ENCODE data around the gene TMEM209. TPM values are rescaled to one million over a fixed set of nuclear protein-coding genes. Genes with fewer than 3 reads are reported as not detected.

The TMEM209 gene
- total RNA-seq, 1 experiment from 2014 or later = 30.8 TPM

GRCh38 chr7:130154131-130154500, 51.1 kb downstream of the TMEM209 start:
- no peaks in the 10 kb centered on the region; the same call in 1 of the 2 replicates for H4K20me1 ChIP-seq (ENCODE audit: insufficient read depth)
- no peaks in the 10 kb centered on the region for H3K79me2 ChIP-seq (ENCODE audit: low read depth)
- TF ChIP-seq CTCF (conservative IDR thresholded peaks at IDR 0.05) = no peak
- no peak for TF ChIP-seq EZH2 (IDR thresholded peaks at IDR 0.05; ENCODE audit: low read depth)
- no peaks in the 10 kb centered on the region for H3K27me3 ChIP-seq (ENCODE audit: insufficient read depth, low read depth)
- no peak overlapping the region for H3K4me3 ChIP-seq
- H2AFZ ChIP-seq = no peak overlapping the region
- no peaks in the 10 kb centered on the region for H3K4me1 ChIP-seq (replicated peaks; ENCODE audit: insufficient read depth)
- BruUV-seq (replicated peaks) = no TSS peak
- DNase-seq = peak in 1 of 2 experiments; percentile 57
- ChIA-PET CTCF (interaction anchor here (0.6 kb wide), 1 partner anchor 106 kb away, joined by 3 read pairs; no protein-coding TSS in a partner anchor), POLR2A (ENCODE audit: unreplicated experiment) (interaction anchor here (0.6 kb wide), 1 partner anchor 405 kb away, joined by 3 read pairs; no protein-coding TSS in a partner anchor)
- H3K36me3 ChIP-seq (ENCODE audit: low read depth) = no peaks in the 10 kb centered on the region
- H3F3A ChIP-seq (ENCODE audit: insufficient read depth, low read depth) = peaks cover 4% of the 10 kb centered on the region; the same call in 1 of the 2 replicates
- intact Hi-C loops (cut with micrococcal nuclease; ENCODE audit: unreplicated experiment) = no loop called here
- no peak overlapping the region for H3K4me2 ChIP-seq
- H3K9me2 ChIP-seq (ENCODE audit: insufficient read depth) = no peaks in the 10 kb centered on the region
- no peak overlapping the region for H3K27ac ChIP-seq
- H3K9me3 ChIP-seq (ENCODE audit: insufficient read depth, low read depth) = no peaks in the 10 kb centered on the region

GRCh38 chr7:130153211-130153908, 51.8 kb downstream of the TMEM209 start:
- Histone ChIP-seq H3K27me3 (ENCODE audit: insufficient read depth, low read depth) (no peaks in the 10 kb centered on the region), H3F3A (ENCODE audit: insufficient read depth, low read depth) (peaks cover 4% of the 10 kb centered on the region; the same call in 1 of the 2 replicates), H3K9me2 (ENCODE audit: insufficient read depth) (no peaks in the 10 kb centered on the region), H3K9me3 (ENCODE audit: insufficient read depth, low read depth) (no peaks in the 10 kb centered on the region), H3K4me2 (no peak overlapping the region), H4K20me1 (ENCODE audit: insufficient read depth) (no peaks in the 10 kb centered on the region; the same call in 1 of the 2 replicates), H2AFZ (no peak overlapping the region), H3K27ac (no peak overlapping the region), H3K4me1 (replicated peaks; ENCODE audit: insufficient read depth) (no peaks in the 10 kb centered on the region), H3K4me3 (no peak overlapping the region), H3K36me3 (ENCODE audit: low read depth) (no peaks in the 10 kb centered on the region), H3K79me2 (ENCODE audit: low read depth) (no peaks in the 10 kb centered on the region)
- BruUV-seq (replicated peaks) = no TSS peak
- CTCF ChIA-PET = no interaction called here
- DNase-seq = no peak
- intact Hi-C loops (cut with micrococcal nuclease; ENCODE audit: unreplicated experiment) = no loop called here
- TF ChIP-seq CTCF (conservative IDR thresholded peaks at IDR 0.05) (no peak), EZH2 (IDR thresholded peaks at IDR 0.05; ENCODE audit: low read depth) (no peak)
- POLR2A ChIA-PET (ENCODE audit: unreplicated experiment) = interaction anchor here (0.6 kb wide), 1 partner anchor 405 kb away, joined by 3 read pairs; no protein-coding TSS in a partner anchor

- intact Hi-C loops (cut with micrococcal nuclease; ENCODE audit: unreplicated experiment) = no loop called here
- H3K36me3 ChIP-seq (ENCODE audit: low read depth) = no peaks in the 10 kb centered on the region
- ChIA-PET CTCF (interaction anchor here (0.6 kb wide), 1 partner anchor 18 kb away, joined by 4 read pairs; no protein-coding TSS in a partner anchor), POLR2A (ENCODE audit: unreplicated experiment) (no interaction called here)
- BruUV-seq (replicated peaks) = no TSS peak
- H3K27me3 ChIP-seq (ENCODE audit: insufficient read depth, low read depth) = no peaks in the 10 kb centered on the region
- no peak overlapping the region for H3K4me2 ChIP-seq
- H3K27ac ChIP-seq = no peak overlapping the region
- no peaks in the 10 kb centered on the region for H3K9me2 ChIP-seq (ENCODE audit: insufficient read depth)
- no peak overlapping the region for H2AFZ ChIP-seq
- H4K20me1 ChIP-seq (ENCODE audit: insufficient read depth) = no peaks in the 10 kb centered on the region; the same call in 1 of the 2 replicates
- DNase-seq = no peak
- no peak for TF ChIP-seq EZH2 (IDR thresholded peaks at IDR 0.05; ENCODE audit: low read depth)
- no peak for TF ChIP-seq CTCF (conservative IDR thresholded peaks at IDR 0.05)
- no peaks in the 10 kb centered on the region for H3K79me2 ChIP-seq (ENCODE audit: low read depth)
- H3K4me1 ChIP-seq (replicated peaks; ENCODE audit: insufficient read depth) = no peaks in the 10 kb centered on the region
- H3K9me3 ChIP-seq (ENCODE audit: insufficient read depth, low read depth) = no peaks in the 10 kb centered on the region
- no peak overlapping the region for H3K4me3 ChIP-seq
- H3F3A ChIP-seq (ENCODE audit: insufficient read depth, low read depth) = peaks cover 4% of the 10 kb centered on the region; the same call in 1 of the 2 replicates
Measured at GRCh38 chr7:130152493-130153210, 52.6 kb downstream of the TMEM209 start.
